ENCODE results near the gene DHH. TPM values are rescaled to one million over a fixed set of nuclear protein-coding genes. Genes with fewer than 3 reads are reported as not detected.

Gene DHH
- total RNA-seq, 2 experiments from 2014 or later: 0.14 TPM; not detected in 1

GRCh38 chr12:49060237-49061156 lies 34.1 kb downstream of the DHH start, which contains the start of gene KMT2D:
KMT2D (minus strand) TSS chr12:49060794; CDS start chr12:49055324, 5,470 bp downstream.
- ATAC-seq: peak; percentile 76
- Mint-ChIP-seq H3K9me3 (no peaks in the 10 kb centered on the region), H3K27me3 (no peaks in the 10 kb centered on the region), H3K4me1 (ENCODE audit: low read depth) (peaks cover 39% of the 10 kb centered on the region), H3K36me3 (ENCODE audit: low read depth) (peaks cover 30% of the 10 kb centered on the region), H3K4me3 (peak within 1 kb of the TSS; percentile 97), H3K27ac (peak within 1 kb of the TSS; percentile 98)
- TF ChIP-seq, protein P1, sequence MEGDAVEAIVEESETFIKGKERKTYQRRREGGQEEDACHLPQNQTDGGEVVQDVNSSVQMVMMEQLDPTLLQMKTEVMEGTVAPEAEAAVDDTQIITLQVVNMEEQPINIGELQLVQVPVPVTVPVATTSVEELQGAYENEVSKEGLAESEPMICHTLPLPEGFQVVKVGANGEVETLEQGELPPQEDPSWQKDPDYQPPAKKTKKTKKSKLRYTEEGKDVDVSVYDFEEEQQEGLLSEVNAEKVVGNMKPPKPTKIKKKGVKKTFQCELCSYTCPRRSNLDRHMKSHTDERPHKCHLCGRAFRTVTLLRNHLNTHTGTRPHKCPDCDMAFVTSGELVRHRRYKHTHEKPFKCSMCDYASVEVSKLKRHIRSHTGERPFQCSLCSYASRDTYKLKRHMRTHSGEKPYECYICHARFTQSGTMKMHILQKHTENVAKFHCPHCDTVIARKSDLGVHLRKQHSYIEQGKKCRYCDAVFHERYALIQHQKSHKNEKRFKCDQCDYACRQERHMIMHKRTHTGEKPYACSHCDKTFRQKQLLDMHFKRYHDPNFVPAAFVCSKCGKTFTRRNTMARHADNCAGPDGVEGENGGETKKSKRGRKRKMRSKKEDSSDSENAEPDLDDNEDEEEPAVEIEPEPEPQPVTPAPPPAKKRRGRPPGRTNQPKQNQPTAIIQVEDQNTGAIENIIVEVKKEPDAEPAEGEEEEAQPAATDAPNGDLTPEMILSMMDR (IDR thresholded peaks at IDR 0.05): no peak
- CTCF ChIA-PET: interaction anchor here (1.1 to 1.5 kb wide), 3 partner anchors 13 to 71 kb away, joined by 4 to 6 read pairs (median 4); partner anchors contain the start of gene TUBA1B
- POLR2A ChIA-PET: interaction anchor here (0.8 to 3.1 kb wide), 12 partner anchors 9 to 205 kb away, joined by 3 to 19 read pairs (median 5); partner anchors contain the start of genes RHEBL1 and TUBA1B
- intact Hi-C loops (cut with micrococcal nuclease): no loop called here
- DNase-seq: peak; percentile 92

GRCh38 chr12:49059299-49060171 lies 35.1 kb downstream of the DHH start:
- DNase-seq (peak; percentile 50), ATAC-seq (peak; percentile 10)
- H3K9me3 Mint-ChIP-seq: no peaks in the 10 kb centered on the region
- H3K27me3 Mint-ChIP-seq: no peaks in the 10 kb centered on the region
- ChIA-PET POLR2A (interaction anchor here (0.7 to 3.1 kb wide), 14 partner anchors 9 to 206 kb away, joined by 3 to 19 read pairs (median 4); partner anchors contain the start of genes RHEBL1 and TUBA1B), CTCF (interaction anchor here (0.9 to 6.5 kb wide), 13 partner anchors 11 to 72 kb away, joined by 3 to 53 read pairs (median 4); partner anchors contain the start of genes LMBR1L, RHEBL1 and TUBA1B)
- peaks cover 49% of the 10 kb centered on the region for H3K4me1 Mint-ChIP-seq (ENCODE audit: low read depth)
- H3K27ac Mint-ChIP-seq: peak overlapping the region; percentile 92
- peak overlapping the region; percentile 97 for H3K4me3 Mint-ChIP-seq
- H3K36me3 Mint-ChIP-seq (ENCODE audit: low read depth): peaks cover 33% of the 10 kb centered on the region
- TF ChIP-seq, protein P1 (IDR thresholded peaks at IDR 0.05): no peak
- intact Hi-C loops (cut with micrococcal nuclease): no loop called here

DNA sequence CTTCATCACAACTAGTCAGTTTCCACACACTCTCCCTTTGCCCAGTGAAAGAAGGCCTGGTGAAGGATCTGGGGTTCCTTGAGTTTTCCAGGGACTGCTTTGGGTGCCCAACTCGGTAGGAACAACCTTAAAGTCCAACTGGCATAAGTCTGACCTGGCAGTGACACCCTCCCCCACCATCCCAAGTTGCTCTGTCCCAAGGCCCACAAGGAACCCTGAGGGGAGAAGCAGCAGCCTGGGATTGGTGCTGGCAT lies 35.6 kb downstream of the DHH start:
- Mint-ChIP-seq H3K4me1 (ENCODE audit: low read depth) (peaks cover 50% of the 10 kb centered on the region), H3K27me3 (no peaks in the 10 kb centered on the region), H3K4me3 (peak overlapping the region; percentile 97), H3K9me3 (no peaks in the 10 kb centered on the region), H3K36me3 (ENCODE audit: low read depth) (peaks cover 36% of the 10 kb centered on the region), H3K27ac (peak overlapping the region; percentile 92)
- DNase-seq (no peak), ATAC-seq (no peak)
- intact Hi-C loops (cut with micrococcal nuclease): no loop called here
- TF ChIP-seq, protein P1 (IDR thresholded peaks at IDR 0.05): no peak
- CTCF ChIA-PET: interaction anchor here (0.8 to 6.5 kb wide), 13 partner anchors 11 to 81 kb away, joined by 3 to 53 read pairs (median 4); partner anchors contain the start of genes LMBR1L, RHEBL1, TUBA1B and WNT1
- POLR2A ChIA-PET: interaction anchor here (0.7 to 4.5 kb wide), 6 partner anchors 8 to 129 kb away, joined by 3 to 31 read pairs (median 8); partner anchors contain the start of genes RHEBL1 and TUBA1B

- POLR2A ChIA-PET: interaction anchor here (0.7 to 4.5 kb wide), 7 partner anchors 9 to 130 kb away, joined by 3 to 31 read pairs (median 4); partner anchors contain the start of genes RHEBL1 and TUBA1B
Measured at GRCh38 chr12:49058366-49059044, 36.1 kb downstream of the DHH start.

More at GRCh38 chr12:49058366-49059044, 36.1 kb downstream of the DHH start:
- intact Hi-C loops (cut with micrococcal nuclease): no loop called here
- peaks cover 45% of the 10 kb centered on the region for H3K4me1 Mint-ChIP-seq (ENCODE audit: low read depth)
- ATAC-seq (no peak), DNase-seq (peak; percentile 15)
- H3K27me3 Mint-ChIP-seq: no peaks in the 10 kb centered on the region
- TF ChIP-seq, protein P1 (IDR thresholded peaks at IDR 0.05): no peak
- peak overlapping the region; percentile 97 for H3K4me3 Mint-ChIP-seq
- peaks cover 38% of the 10 kb centered on the region for H3K36me3 Mint-ChIP-seq (ENCODE audit: low read depth)
- CTCF ChIA-PET: interaction anchor here (0.8 to 6.5 kb wide), 13 partner anchors 12 to 81 kb away, joined by 3 to 53 read pairs (median 4); partner anchors contain the start of genes LMBR1L, RHEBL1, TUBA1B and WNT1
- H3K27ac Mint-ChIP-seq: peak overlapping the region; percentile 92
- H3K9me3 Mint-ChIP-seq: no peaks in the 10 kb centered on the region

Data from activated CD8-positive, alpha-beta T cell treated with anti-CD3 and anti-CD28 coated beads for 36 hours (primary cell).